ENCODE measurements around the gene NMT1.

Gene NMT1

GRCh38 chr17:45081047-45081703, 20.1 kb downstream of the NMT1 start:
- no peaks in the 10 kb centered on the region for H3K9me3 Mint-ChIP-seq
- H3K4me3 Mint-ChIP-seq, result no peak overlapping the region
- H3K36me3 Mint-ChIP-seq (ENCODE audit: low read depth), result peaks cover 26% of the 10 kb centered on the region
- no peak overlapping the region for H3K27ac Mint-ChIP-seq
- no peaks in the 10 kb centered on the region for H3K27me3 Mint-ChIP-seq (ENCODE audit: low read depth)
- H3K4me1 Mint-ChIP-seq (ENCODE audit: low read depth), result peaks cover 3% of the 10 kb centered on the region

GRCh38 chr17:45086391-45086790, 25.3 kb downstream of the NMT1 start:
- Mint-ChIP-seq H3K4me3 (no peak overlapping the region), H3K9me3 (no peaks in the 10 kb centered on the region), H3K27ac (no peak overlapping the region)

DNA sequence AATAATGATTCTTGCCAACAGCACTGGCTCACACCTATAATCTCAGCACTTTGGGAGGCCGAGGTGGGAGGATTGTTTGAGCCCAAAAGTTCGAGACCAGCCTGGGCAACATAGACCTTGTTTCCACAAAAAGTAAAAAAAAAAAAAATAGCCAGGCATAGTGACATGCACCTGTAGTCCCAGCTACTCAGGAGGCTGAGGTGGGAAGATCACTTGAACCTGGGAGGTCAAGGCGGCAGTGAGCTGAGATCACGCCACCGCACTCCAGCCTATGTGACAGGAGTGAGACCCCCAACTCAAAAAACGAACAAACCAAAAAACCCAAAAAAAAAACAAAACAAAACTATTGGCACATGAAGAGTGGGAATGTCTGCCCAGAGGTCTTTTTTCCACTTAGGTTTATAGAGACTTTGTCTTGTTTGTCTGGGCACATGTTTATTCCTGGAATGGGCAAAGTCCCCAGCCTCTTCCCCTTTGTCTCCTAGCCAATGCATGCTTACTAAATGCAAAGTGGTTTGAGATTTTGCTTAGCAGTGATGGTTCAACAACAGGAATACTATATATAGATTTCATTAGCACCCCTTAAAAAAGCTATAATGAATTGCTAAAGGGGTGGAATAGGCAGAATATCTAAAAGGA, 25.9 kb downstream of the NMT1 start:
- no peak overlapping the region for H3K27ac Mint-ChIP-seq
- no peaks in the 10 kb centered on the region for H3K27me3 Mint-ChIP-seq (ENCODE audit: low read depth)
- H3K4me3 Mint-ChIP-seq, result no peak overlapping the region
- H3K4me1 Mint-ChIP-seq (ENCODE audit: low read depth), result peaks cover 3% of the 10 kb centered on the region
- no peaks in the 10 kb centered on the region for H3K9me3 Mint-ChIP-seq
- peaks cover 31% of the 10 kb centered on the region for H3K36me3 Mint-ChIP-seq (ENCODE audit: low read depth)

More at GRCh38 chr17:45086391-45086790, 25.3 kb downstream of the NMT1 start:
- peaks cover 3% of the 10 kb centered on the region for H3K4me1 Mint-ChIP-seq (ENCODE audit: low read depth)
- no peaks in the 10 kb centered on the region for H3K27me3 Mint-ChIP-seq (ENCODE audit: low read depth)
- peaks cover 32% of the 10 kb centered on the region for H3K36me3 Mint-ChIP-seq (ENCODE audit: low read depth)

GRCh38 chr17:45087504-45087975, 26.4 kb downstream of the NMT1 start:
- no peak overlapping the region for H3K27ac Mint-ChIP-seq

GRCh38 chr17:45087978-45088377, 26.9 kb downstream of the NMT1 start:
- H3K27ac Mint-ChIP-seq, result no peak overlapping the region
- H3K4me1 Mint-ChIP-seq (ENCODE audit: low read depth), result peaks cover 3% of the 10 kb centered on the region
- no peaks in the 10 kb centered on the region for H3K9me3 Mint-ChIP-seq
- H3K36me3 Mint-ChIP-seq (ENCODE audit: low read depth), result peaks cover 37% of the 10 kb centered on the region
- H3K27me3 Mint-ChIP-seq (ENCODE audit: low read depth), result no peaks in the 10 kb centered on the region
- no peak overlapping the region for H3K4me3 Mint-ChIP-seq

More at GRCh38 chr17:45087504-45087975, 26.4 kb downstream of the NMT1 start:
- H3K9me3 Mint-ChIP-seq, result no peaks in the 10 kb centered on the region
- no peak overlapping the region for H3K4me3 Mint-ChIP-seq
- peaks cover 3% of the 10 kb centered on the region for H3K4me1 Mint-ChIP-seq (ENCODE audit: low read depth)
- H3K36me3 Mint-ChIP-seq (ENCODE audit: low read depth), result peaks cover 35% of the 10 kb centered on the region
- H3K27me3 Mint-ChIP-seq (ENCODE audit: low read depth), result no peaks in the 10 kb centered on the region

DNA sequence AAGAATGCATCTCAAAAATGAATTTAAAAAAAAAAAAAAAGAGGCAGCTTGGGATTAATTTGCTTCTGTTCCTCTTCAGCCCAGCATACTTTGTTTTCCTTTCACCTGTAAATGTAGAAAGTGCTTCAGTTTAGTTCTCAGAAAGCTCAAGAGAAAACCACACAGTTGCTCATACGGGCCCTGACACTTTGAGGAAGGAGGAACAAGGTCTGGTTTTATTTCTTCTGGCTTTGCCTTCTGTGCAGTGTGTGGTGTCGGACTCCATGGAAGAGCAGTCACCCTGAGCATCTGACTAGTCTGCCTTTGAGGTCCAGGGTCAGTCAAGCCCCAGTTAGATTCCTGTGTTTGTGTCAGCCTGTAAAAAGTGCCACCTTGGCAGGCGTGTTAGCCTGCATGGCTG, 27.6 kb downstream of the NMT1 start:
- H3K36me3 Mint-ChIP-seq (ENCODE audit: low read depth), result peaks cover 35% of the 10 kb centered on the region
- no peak overlapping the region for H3K4me3 Mint-ChIP-seq
- H3K4me1 Mint-ChIP-seq (ENCODE audit: low read depth), result peaks cover 3% of the 10 kb centered on the region
- no peak overlapping the region for H3K27ac Mint-ChIP-seq
- no peaks in the 10 kb centered on the region for H3K27me3 Mint-ChIP-seq (ENCODE audit: low read depth)
- no peaks in the 10 kb centered on the region for H3K9me3 Mint-ChIP-seq

- H3K27ac Mint-ChIP-seq, result no peak overlapping the region
- peaks cover 34% of the 10 kb centered on the region for H3K36me3 Mint-ChIP-seq (ENCODE audit: low read depth)
Observed at GRCh38 chr17:45090711-45091110, 29.6 kb downstream of the NMT1 start.

DNA sequence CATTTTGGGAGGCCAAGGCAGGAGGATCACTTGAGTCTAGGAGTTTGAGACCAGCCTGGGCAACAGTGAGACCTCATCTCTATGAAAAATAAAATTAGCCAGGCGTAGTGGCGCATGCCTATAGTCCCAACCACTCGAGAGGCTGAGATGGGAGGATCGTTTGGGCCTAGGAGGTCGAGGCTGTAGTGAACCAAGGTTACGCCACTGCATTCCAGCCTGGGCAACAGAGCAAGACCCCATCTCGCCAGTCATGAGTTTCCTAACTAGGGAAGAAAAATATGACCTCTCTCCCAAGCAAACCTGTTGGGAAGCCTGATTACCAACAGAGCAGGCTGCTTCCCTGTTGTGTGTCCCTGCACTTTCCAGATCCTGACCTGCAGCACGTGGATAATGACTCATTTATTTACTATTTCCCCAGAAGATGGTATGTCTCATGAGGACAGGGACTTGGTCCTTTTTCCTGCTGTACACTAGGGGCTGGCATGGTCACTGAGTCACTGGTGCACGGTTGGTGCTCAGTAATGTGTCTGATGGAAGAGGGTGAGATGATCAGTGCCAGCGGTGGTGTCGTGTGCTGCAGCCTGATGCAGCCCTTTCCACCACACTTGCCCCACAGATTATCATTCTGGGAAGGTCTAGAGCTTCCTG, 30.8 kb downstream of the NMT1 start:
- Mint-ChIP-seq H3K27me3 (ENCODE audit: low read depth) (no peaks in the 10 kb centered on the region), H3K4me1 (ENCODE audit: low read depth) (peaks cover 3% of the 10 kb centered on the region), H3K27ac (peak overlapping the region; percentile 35), H3K9me3 (no peaks in the 10 kb centered on the region), H3K4me3 (no peak overlapping the region), H3K36me3 (ENCODE audit: low read depth) (peaks cover 38% of the 10 kb centered on the region)

More at GRCh38 chr17:45090711-45091110, 29.6 kb downstream of the NMT1 start:
- Mint-ChIP-seq H3K9me3 (no peaks in the 10 kb centered on the region), H3K4me1 (ENCODE audit: low read depth) (peaks cover 3% of the 10 kb centered on the region), H3K27me3 (ENCODE audit: low read depth) (no peaks in the 10 kb centered on the region), H3K4me3 (no peak overlapping the region)

DNA sequence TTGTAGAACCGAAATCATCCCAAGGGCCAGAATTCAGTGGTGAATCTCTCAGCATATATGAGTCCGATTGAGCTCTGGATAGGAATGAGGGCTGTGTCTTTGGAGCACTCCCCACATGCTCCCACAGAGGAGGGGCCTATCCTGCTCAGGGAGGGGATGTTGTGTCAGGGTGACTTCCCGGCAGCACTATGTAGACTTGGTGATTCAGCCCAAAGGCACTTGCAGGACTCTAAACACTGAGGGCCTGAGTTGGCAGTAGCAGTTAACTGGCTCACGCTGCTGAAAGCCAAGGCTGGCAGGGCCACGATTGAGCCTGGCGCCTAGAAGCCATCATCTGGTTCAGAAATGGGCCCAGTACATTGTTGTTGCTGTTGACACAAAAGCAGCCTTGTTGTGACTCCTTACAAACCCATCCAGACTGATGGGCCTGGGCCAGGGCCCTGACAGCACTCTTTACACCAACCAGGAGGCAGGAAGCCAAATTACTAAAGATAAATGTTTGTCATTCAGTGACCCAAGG, 31.9 kb downstream of the NMT1 start:
- Mint-ChIP-seq H3K4me3 (no peak overlapping the region), H3K4me1 (ENCODE audit: low read depth) (peaks cover 1% of the 10 kb centered on the region), H3K27ac (no peak overlapping the region), H3K9me3 (no peaks in the 10 kb centered on the region), H3K36me3 (ENCODE audit: low read depth) (peaks cover 39% of the 10 kb centered on the region), H3K27me3 (ENCODE audit: low read depth) (no peaks in the 10 kb centered on the region)

DNA sequence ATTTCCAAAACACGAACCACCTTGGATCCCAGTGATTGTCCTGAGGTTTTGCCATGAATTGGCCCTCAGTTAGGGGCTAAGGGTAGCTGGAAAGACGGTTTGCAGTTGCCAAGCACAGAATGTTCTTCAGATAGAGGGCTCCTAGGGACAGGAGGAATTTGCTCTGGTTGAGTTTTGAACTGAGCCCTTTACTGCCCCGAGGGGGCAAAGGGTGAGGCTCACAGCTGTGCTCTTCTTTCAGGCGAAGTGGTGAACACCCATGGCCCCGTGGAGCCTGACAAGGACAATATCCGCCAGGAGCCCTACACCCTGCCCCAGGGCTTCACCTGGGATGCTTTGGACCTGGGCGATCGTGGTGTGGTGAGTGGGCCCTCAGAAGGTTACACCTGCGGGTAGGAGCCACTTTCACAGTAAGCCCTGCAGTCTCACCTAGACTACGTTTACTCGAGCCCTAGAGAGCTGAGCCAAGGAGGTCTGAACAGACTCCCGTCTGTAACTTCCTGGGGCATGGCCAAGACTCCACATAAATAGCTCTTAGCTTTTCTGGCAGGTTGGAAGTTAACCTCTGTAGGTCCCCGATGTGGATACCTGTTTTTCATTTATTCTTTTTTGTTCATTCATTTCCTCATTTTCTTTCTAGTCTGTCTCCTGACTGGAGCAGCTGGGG, 32.5 kb downstream of the NMT1 start:
- Mint-ChIP-seq H3K36me3 (ENCODE audit: low read depth) (peaks cover 40% of the 10 kb centered on the region), H3K27me3 (ENCODE audit: low read depth) (no peaks in the 10 kb centered on the region), H3K4me1 (ENCODE audit: low read depth) (no peaks in the 10 kb centered on the region), H3K27ac (no peak overlapping the region), H3K9me3 (no peaks in the 10 kb centered on the region), H3K4me3 (no peak overlapping the region)

DNA sequence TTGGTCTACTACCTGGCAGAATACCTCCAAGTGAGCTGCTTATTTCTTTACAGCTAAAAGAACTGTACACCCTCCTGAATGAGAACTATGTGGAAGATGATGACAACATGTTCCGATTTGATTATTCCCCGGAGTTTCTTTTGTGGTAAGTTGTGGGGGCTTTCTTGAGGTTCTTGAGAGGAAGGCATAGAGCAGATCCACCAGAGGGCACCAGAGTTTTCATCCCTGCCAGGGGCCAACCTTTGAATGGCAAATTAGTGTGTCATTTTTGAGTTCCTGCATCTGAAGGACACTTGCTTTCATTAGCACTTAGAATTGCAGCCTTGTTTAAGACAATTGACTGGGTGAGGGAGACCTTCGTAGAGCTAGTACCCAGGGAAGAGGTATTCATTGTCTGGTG, 35.0 kb downstream of the NMT1 start:
- peaks cover 40% of the 10 kb centered on the region for H3K36me3 Mint-ChIP-seq (ENCODE audit: low read depth)
- no peaks in the 10 kb centered on the region for H3K27me3 Mint-ChIP-seq (ENCODE audit: low read depth)
- no peaks in the 10 kb centered on the region for H3K4me1 Mint-ChIP-seq (ENCODE audit: low read depth)
- no peak overlapping the region for H3K4me3 Mint-ChIP-seq
- H3K9me3 Mint-ChIP-seq, result no peaks in the 10 kb centered on the region
- no peak overlapping the region for H3K27ac Mint-ChIP-seq

DNA sequence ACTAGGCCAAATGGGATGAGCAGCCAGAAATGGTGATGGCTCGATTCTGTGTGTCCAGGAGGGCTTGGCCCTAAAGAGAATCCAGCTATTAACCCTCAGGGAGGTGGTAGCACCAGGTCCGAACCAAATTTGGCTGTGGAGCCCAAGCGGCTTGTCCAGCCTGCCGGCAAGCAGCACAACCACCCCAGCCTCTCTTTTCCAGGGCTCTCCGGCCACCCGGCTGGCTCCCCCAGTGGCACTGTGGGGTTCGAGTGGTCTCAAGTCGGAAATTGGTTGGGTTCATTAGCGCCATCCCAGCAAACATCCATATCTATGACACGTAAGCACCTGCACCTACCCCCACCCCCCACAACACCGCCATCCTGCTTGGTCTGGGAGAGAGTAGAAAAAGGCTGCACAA, 35.8 kb downstream of the NMT1 start:
- H3K9me3 Mint-ChIP-seq, result no peaks in the 10 kb centered on the region
- no peaks in the 10 kb centered on the region for H3K27me3 Mint-ChIP-seq (ENCODE audit: low read depth)
- no peak overlapping the region for H3K27ac Mint-ChIP-seq
- no peak overlapping the region for H3K4me3 Mint-ChIP-seq
- no peaks in the 10 kb centered on the region for H3K4me1 Mint-ChIP-seq (ENCODE audit: low read depth)
- peaks cover 36% of the 10 kb centered on the region for H3K36me3 Mint-ChIP-seq (ENCODE audit: low read depth)

DNA sequence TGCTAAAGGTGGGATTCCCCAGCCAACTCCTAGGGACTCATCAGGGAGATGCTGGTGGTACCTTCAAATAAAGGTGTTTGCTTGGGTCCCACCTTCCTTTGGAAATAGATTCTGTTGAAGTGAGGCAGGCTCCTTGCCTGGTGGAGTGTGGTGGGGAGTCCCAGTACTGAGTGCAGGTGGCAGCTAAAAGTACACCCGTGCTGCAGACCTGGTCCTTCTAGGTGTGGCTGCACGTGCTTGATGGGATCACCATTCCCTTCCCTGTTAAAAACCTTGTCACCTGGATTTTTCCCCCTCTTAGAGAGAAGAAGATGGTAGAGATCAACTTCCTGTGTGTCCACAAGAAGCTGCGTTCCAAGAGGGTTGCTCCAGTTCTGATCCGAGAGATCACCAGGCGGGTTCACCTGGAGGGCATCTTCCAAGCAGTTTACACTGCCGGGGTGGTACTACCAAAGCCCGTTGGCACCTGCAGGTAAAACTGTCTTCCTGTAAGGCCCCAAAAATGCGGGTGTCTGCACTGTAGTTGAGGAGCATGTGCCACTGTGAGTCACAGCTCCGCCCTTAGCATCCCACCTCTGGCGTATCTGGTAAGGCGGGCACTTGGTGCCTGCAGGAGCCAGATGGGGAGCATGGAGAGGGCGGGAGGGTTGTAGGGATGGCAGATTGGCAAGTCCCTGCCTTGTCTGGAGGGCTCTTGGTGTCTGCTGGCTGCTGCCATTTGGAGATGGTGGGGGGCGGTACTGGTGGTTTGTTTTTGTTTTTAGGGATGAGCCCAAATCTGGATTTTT, 37.2 kb downstream of the NMT1 start:
- H3K27me3 Mint-ChIP-seq (ENCODE audit: low read depth), result no peaks in the 10 kb centered on the region
- peaks cover 35% of the 10 kb centered on the region for H3K36me3 Mint-ChIP-seq (ENCODE audit: low read depth)
- no peaks in the 10 kb centered on the region for H3K9me3 Mint-ChIP-seq
- H3K4me3 Mint-ChIP-seq, result no peak overlapping the region
- H3K27ac Mint-ChIP-seq, result no peak overlapping the region
- H3K4me1 Mint-ChIP-seq (ENCODE audit: low read depth), result no peaks in the 10 kb centered on the region

Data from T-helper 1 cell treated with Interleukin-12 subunit alpha and Interleukin-12 subunit beta and Interleukin-4 antibody, amounts not matched to agents 30 μg/mL and 1 μg/mL, for 36 hours (primary cell).